Glutamatergic neuron (in vitro differentiated cells): ENCODE data around the gene HOXD12. TPM values are rescaled to one million over a fixed set of nuclear protein-coding genes. Genes with fewer than 3 reads are reported as not detected.
A peak's percentile ranks its signal among the peaks of the same experiment; 100 is the strongest.

Experiments used
- DNase-seq: peaks from one replicate; pipeline ENCODE4 v3.0.0; 2022
- H3K27ac Mint-ChIP-seq: one replicate; pipeline ENCODE4 v1.8.0; 2020; ENCODE audit warnings: mild to moderate bottlenecking, mixed read lengths, inconsistent platforms; ENCODE audit not compliant: unreplicated experiment
- H3K27me3 Mint-ChIP-seq: one replicate; pipeline ENCODE4 v1.8.0; 2020; ENCODE audit warnings: mild to moderate bottlenecking, moderate library complexity, mixed read lengths, inconsistent platforms; ENCODE audit not compliant: unreplicated experiment
- H3K36me3 Mint-ChIP-seq: one replicate; pipeline ENCODE4 v1.8.0; 2020; ENCODE audit warnings: mild to moderate bottlenecking, mixed read lengths, inconsistent platforms; ENCODE audit not compliant: unreplicated experiment
- H3K4me1 Mint-ChIP-seq: one replicate; pipeline ENCODE4 v1.8.0; 2020; ENCODE audit warnings: mild to moderate bottlenecking, low read depth, mixed read lengths, inconsistent platforms; ENCODE audit not compliant: unreplicated experiment
- H3K4me3 Mint-ChIP-seq: one replicate; pipeline ENCODE4 v1.8.0; 2020; ENCODE audit warnings: mild to moderate bottlenecking, mixed read lengths, inconsistent platforms; ENCODE audit not compliant: unreplicated experiment
- H3K9me3 Mint-ChIP-seq: one replicate; pipeline ENCODE4 v1.8.0; 2020; ENCODE audit warnings: mild to moderate bottlenecking, moderate library complexity, mixed read lengths, inconsistent platforms; ENCODE audit not compliant: unreplicated experiment
- total RNA-seq: library from RNA; stranded (reverse); fragmentation: NEBNext Ultra II Directional; extraction: Animal tissue kit (Norgen Biotek cat#: 25700); gene quantifications from one replicate; pipeline ENCODE4 v1.2.1, GENCODE V29; 2021; ENCODE audit not compliant: unreplicated experiment
- TF ChIP-seq, protein P1 (sequence below): fragments of 200-600 bp; sonication (generic); IDR thresholded peaks from one replicate; pipeline ENCODE4 v1.5.0; 2021; ENCODE audit not compliant: partially characterized antibody, unreplicated experiment

Gene HOXD12
- total RNA-seq, 1 donor from 2014 or later, result not detected

GRCh38 chr2:176104316-176105077 lies 4.9 kb downstream of the HOXD12 start:
- H3K36me3 Mint-ChIP-seq, result no peaks in the 10 kb centered on the region

GRCh38 chr2:176105078-176105729 lies 5.6 kb downstream of the HOXD12 start:
- no peak for DNase-seq
- Mint-ChIP-seq H3K27ac (no peak overlapping the region), H3K4me1 (peaks cover 3% of the 10 kb centered on the region), H3K4me3 (no peak overlapping the region), H3K27me3 (peaks cover 56% of the 10 kb centered on the region), H3K36me3 (no peaks in the 10 kb centered on the region), H3K9me3 (peaks cover 10% of the 10 kb centered on the region)
- TF ChIP-seq, protein P1, sequence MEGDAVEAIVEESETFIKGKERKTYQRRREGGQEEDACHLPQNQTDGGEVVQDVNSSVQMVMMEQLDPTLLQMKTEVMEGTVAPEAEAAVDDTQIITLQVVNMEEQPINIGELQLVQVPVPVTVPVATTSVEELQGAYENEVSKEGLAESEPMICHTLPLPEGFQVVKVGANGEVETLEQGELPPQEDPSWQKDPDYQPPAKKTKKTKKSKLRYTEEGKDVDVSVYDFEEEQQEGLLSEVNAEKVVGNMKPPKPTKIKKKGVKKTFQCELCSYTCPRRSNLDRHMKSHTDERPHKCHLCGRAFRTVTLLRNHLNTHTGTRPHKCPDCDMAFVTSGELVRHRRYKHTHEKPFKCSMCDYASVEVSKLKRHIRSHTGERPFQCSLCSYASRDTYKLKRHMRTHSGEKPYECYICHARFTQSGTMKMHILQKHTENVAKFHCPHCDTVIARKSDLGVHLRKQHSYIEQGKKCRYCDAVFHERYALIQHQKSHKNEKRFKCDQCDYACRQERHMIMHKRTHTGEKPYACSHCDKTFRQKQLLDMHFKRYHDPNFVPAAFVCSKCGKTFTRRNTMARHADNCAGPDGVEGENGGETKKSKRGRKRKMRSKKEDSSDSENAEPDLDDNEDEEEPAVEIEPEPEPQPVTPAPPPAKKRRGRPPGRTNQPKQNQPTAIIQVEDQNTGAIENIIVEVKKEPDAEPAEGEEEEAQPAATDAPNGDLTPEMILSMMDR, result no peak

More at GRCh38 chr2:176104316-176105077, 4.9 kb downstream of the HOXD12 start:
- H3K9me3 Mint-ChIP-seq, result peaks cover 9% of the 10 kb centered on the region
- no peak for DNase-seq
- no peak overlapping the region for H3K4me3 Mint-ChIP-seq
- H3K4me1 Mint-ChIP-seq, result peaks cover 4% of the 10 kb centered on the region
- no peak overlapping the region for H3K27ac Mint-ChIP-seq
- TF ChIP-seq, protein P1, result no peak
- H3K27me3 Mint-ChIP-seq, result peaks cover 55% of the 10 kb centered on the region

GRCh38 chr2:176105730-176106580 lies 6.4 kb downstream of the HOXD12 start:
- no peak overlapping the region for H3K27ac Mint-ChIP-seq
- DNase-seq, result no peak

GRCh38 chr2:176106581-176107539 lies 7.3 kb downstream of the HOXD12 start, which contains the start of gene HOXD11:
Gene HOXD11 (plus strand): TSS chr2:176107280. CDS start chr2:176107356, 76 bp downstream.
- H3K27me3 Mint-ChIP-seq, result peaks cover 55% of the 10 kb centered on the region
- H3K27ac Mint-ChIP-seq, result no peak within 1 kb of the TSS
- H3K4me1 Mint-ChIP-seq, result peaks cover 3% of the 10 kb centered on the region
- TF ChIP-seq, protein P1, result no peak
- H3K36me3 Mint-ChIP-seq, result no peaks in the 10 kb centered on the region
- peak; percentile 57 for DNase-seq
- peak within 1 kb of the TSS; percentile 76 for H3K4me3 Mint-ChIP-seq
- peaks cover 10% of the 10 kb centered on the region for H3K9me3 Mint-ChIP-seq

More at GRCh38 chr2:176105730-176106580, 6.4 kb downstream of the HOXD12 start:
- Mint-ChIP-seq H3K4me1 (peaks cover 3% of the 10 kb centered on the region), H3K36me3 (no peaks in the 10 kb centered on the region), H3K4me3 (peak overlapping the region; percentile 76), H3K27me3 (peaks cover 54% of the 10 kb centered on the region), H3K9me3 (peaks cover 10% of the 10 kb centered on the region)
- TF ChIP-seq, protein P1, result no peak
